ENCODE data around the gene ARHGAP40.

Gene ARHGAP40

DNA sequence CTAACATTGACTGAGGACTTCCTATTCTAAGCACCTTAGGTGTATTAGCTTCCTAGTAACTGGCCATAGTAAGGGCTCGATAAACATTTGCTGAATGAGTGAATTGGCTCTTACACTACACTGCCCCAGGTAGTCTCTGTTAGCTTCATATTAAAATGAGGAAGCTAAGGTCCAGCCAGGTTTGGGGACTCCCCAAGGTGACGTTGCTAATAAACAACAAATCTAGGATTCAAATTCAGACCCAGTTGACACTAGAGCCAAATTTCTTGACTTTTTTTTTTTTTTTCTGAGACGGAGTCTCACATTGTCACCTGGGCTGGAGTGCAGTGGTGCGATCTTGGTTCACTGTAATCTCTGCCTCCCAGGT is 16.2 kb downstream of the ARHGAP40 start:
- no peak for DNase-seq (ENCODE audit: low read depth)

DNA sequence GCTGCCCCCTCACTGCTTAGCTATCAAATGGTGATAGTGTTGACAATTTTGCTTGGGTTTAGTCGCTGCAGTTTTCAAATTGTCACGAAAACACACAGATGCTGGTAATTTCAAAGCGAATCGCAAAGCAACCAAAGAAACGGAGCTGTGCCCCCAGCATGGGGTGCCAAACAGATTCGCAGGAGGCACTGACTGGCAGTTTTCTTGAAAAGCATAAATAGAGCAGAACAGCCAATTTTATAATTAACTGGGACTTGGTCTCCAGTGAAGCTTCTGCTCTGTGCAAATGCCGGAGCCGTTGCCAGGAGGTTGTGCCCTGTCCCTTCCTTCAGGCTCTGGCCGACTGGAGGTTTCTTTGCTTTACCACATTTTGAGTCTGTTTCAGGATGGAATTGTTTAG is 18.8 kb downstream of the ARHGAP40 start:
- DNase-seq (ENCODE audit: low read depth) = no peak

DNA sequence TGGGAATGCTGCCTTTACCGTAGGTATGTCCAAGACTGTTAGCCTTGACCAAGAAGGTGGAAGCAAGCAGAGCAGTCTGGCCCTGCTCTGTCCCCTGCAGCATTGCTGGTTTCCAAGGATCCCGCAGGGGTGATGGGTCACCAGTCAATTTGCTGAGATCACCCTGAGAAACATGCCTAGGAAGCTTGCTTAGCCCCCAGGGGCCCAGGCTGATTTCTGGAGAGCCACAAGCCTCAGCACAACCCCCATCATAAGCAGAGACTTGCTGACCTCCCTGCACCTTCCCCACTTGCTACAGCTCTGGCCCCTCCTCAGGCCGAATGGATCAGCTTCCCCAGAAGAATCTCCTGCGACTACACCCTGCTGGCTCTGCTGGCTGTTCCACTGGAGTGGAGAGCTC is 21.5 kb downstream of the ARHGAP40 start:
- no peak for DNase-seq (ENCODE audit: low read depth)

DNA sequence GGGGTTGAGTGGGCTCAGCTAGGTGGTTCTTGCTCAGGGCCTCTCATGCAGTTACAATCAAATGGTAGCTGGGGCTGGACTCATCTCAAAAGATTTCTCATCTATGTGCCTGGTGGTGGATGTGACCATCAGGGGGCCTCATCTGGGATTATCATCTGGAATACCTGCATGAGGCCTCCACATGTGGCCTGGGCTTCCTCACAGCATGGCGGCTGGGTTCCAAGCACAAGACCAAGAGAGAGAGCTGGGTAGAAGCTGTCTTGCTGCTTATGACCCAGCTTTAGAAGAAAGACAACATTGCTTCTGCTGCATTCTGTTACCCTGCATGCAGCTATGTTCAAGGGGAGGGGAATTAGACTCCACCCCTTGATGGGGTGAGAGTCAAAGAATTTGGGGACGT is 22.5 kb downstream of the ARHGAP40 start:
- no peak for DNase-seq (ENCODE audit: low read depth)

- no peak for DNase-seq (ENCODE audit: low read depth)
Observed at GRCh38 chr20:38625896-38626295, 24.3 kb downstream of the ARHGAP40 start.

- DNase-seq (ENCODE audit: low read depth) = no peak
Observed at GRCh38 chr20:38626921-38627659, 25.5 kb downstream of the ARHGAP40 start.

- DNase-seq (ENCODE audit: low read depth) = no peak
Observed at GRCh38 chr20:38628580-38629470, 27.2 kb downstream of the ARHGAP40 start.

DNA sequence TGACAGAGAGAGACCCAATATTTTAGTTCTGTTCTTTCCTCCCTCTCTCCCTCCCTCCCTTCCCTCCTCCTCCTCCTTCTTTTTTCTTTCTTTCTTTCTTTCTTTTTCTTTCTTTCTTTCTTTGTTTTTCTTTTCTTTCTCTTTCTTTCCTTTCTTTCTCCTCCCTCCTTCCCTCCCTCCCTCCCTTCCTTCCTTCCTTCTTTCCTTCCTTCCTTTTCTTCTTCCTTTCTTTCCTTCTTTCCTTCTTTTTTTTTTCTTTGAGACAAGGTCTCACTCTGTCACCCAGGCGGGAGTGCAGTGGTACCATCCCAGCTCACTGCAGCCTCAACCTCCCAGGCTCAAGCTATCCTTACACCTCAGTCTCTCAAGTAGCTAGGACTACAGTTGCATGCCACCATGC is 28.4 kb downstream of the ARHGAP40 start:
- no peak for DNase-seq (ENCODE audit: low read depth)

DNA sequence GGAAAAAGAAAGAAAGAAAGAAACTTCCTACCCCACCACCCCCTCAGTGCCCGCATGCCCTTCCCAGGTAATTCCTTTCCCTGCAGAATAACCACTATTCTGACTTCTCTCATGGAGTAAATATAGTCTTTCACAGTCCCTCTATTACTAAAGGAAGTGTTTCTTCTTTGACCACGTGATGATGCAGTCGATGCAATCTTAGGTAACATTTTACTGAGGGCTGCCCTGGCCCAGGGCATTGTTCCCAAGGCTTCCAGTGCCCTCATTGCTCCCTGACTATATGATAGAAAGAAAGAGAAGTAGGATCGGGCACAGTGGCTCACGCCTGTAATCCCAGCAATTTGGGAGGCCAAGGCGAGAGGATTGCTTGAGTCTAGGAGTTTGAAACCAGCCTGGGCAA is 29.1 kb downstream of the ARHGAP40 start:
- DNase-seq (ENCODE audit: low read depth) = no peak

DNA sequence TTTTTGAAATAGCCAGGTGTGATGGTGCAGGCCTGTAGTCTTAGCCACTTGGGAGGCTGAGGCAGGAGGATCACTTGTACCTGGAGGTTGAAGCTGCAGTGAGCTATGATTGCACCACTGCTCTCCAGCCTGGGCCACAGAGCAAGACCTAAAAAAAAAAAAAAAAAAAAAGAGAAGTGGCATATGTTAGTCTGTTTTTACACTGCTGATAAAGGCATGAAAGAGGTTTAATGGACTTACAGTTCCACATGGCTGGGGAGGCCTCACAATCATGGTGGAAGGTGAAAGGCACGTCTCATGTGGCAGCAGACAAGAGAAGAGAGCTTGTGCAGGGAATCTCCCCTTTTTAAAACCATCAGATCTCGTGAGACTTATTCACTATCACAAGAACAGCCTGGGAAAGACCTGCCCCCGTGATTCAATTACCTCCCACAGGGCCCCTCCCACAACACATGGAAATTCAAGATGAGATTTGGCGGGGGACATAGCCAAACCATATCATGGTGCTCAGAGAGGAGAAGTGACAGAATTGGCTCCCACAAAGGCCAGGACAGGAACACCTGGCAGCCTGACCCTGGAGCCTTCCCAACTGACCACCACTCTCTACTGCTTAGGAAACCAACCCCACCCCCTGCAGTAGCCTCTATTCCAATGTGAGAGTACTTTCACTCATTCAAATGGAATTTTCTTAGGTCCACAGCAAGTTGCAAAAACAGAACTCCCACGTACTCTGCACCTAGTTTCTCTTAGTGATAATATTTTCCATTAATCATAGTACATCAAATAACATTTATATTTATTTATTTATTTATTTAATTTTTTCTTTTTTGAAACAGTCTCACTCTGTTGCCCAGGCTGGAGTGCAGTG is 29.8 kb downstream of the ARHGAP40 start:
- DNase-seq (ENCODE audit: low read depth) = no peak

- DNase-seq (ENCODE audit: low read depth) = peak; percentile 36
Observed at GRCh38 chr20:38633577-38634093, 32.0 kb downstream of the ARHGAP40 start.

DNA sequence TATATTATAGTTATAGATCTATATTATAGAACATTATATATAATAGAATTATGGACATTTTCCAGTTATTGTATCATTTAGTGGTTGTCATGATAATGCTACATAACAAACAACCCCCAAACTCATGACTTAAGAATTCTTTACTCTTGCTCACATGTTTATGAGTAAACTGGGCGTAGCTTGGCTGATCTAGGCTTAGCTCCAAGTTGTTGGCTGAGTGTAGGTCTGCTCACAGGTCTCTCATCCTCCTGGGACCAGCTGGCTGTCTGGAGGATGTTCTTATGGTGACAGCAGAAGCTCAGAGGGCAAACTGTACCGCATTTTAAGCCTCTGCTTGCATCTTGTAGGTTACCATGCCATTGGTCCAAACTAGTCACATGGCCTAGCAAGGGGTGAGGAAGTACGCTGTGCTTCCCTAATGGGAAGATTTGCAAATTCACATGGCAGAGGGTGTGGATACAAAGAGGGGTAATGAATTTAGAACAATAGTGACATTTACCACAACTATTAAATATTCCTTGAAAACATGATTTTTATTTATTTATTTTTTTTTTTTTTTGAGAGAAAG is 34.2 kb downstream of the ARHGAP40 start:
- no peak for DNase-seq (ENCODE audit: low read depth)

DNA sequence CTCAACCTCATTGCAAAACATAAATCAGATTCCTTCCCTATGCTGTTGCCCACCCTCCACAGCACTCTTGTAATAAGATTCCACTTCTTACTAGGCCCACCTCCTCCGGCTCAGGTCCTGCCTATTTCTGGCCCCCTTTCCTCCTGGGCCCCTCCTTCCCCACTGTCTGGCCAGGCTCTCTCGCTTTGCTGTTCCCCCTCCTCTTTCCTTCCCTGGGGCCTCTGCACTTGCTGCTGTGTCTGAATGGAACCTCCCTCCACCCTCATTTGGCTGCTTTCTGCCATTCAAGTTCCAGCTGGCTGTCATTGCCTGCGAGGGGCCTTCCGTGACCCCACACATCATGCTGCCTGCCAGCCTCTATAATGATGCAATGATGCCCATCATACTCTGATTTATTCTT is 38.9 kb downstream of the ARHGAP40 start:
- no peak for DNase-seq (ENCODE audit: low read depth)

- DNase-seq (ENCODE audit: low read depth) = no peak
Observed at GRCh38 chr20:38642498-38642897, 40.9 kb downstream of the ARHGAP40 start.

GRCh38 chr20:38644588-38645260 is 43.1 kb downstream of the ARHGAP40 start:
- DNase-seq (ENCODE audit: low read depth) = no peak

DNA sequence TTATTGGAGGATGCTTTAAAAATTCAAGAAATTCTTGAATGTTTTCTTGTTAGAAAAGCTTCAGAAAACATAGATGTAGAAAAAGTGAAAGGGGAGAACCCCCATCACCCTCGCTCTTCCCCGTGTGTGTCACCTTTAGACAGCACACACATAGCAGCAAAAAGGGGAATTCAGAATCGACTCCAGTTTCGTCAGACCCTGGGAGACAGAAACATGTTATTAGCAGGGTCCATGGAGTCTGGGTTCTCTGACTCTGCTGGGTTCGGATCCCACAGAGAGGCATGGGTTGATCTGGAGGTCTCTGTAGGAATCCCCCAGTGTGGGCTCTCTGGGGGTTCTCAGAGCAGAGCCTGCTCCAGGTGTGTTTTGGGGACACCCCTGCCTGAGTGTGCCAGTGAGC is 43.7 kb downstream of the ARHGAP40 start:
- DNase-seq (ENCODE audit: low read depth) = no peak

- peak; percentile 86 for DNase-seq (ENCODE audit: low read depth)
Observed at GRCh38 chr20:38645980-38646858, 44.6 kb downstream of the ARHGAP40 start.

GRCh38 chr20:38649275-38649891 is 47.8 kb downstream of the ARHGAP40 start:
- DNase-seq (ENCODE audit: low read depth) = no peak

DNA sequence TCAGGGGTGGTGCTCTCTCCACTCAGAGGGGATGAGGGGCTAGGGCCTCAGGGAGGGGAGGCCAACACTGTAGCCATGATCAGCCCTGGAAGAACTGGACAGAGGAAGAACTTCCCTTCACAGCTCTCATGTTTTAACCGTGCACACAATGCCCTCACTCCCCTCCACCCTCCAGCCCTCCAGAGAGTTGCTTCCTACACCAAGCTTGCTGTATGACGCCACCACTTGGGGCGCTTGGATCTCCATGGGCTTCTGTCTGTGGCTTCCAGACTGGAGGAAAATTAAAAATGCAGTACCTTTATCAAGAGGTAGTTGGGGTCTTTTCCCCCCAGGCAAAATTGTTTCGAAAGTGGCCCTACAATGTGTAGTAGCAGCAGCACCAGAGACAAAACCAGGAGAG is 48.4 kb downstream of the ARHGAP40 start:
- no peak for DNase-seq (ENCODE audit: low read depth)

GRCh38 chr20:38651154-38651553 is 49.5 kb downstream of the ARHGAP40 start:
- DNase-seq (ENCODE audit: low read depth) = no peak

All from activated T-helper 9 cell treated with anti-CD3 and anti-CD28 coated beads, Interleukin-2, amount 50 U/mL, for 16 hours (primary cell).